ENCODE measurements around the gene CDH26.
"Not testable (repeated sequence)": the region's sequence is repeated elsewhere in the genome, so short reads cannot be mapped to it uniquely, and the experiment has no call there.

Gene CDH26

GRCh38 chr20:59948212-59948611, 10.0 kb upstream of the CDH26 start:
- no peak for TF ChIP-seq CTCF (IDR thresholded peaks at IDR 0.05)
- no peak for DNase-seq (ENCODE audit: low spot score)
- H3K27ac ChIP-seq, result no peak overlapping the region
- no peak overlapping the region for H3K4me3 ChIP-seq

GRCh38 chr20:59948828-59949720, 9.1 kb upstream of the CDH26 start:
- no peak overlapping the region for H3K27ac ChIP-seq
- DNase-seq (ENCODE audit: low spot score), result no peak
- no peak overlapping the region for H3K4me3 ChIP-seq

GRCh38 chr20:59949911-59950310, 8.3 kb upstream of the CDH26 start:
- Histone ChIP-seq H3K4me3 (no peak overlapping the region), H3K27ac (no peak overlapping the region)
- no peak for DNase-seq (ENCODE audit: low spot score)
- no peak for TF ChIP-seq CTCF (IDR thresholded peaks at IDR 0.05)

More at GRCh38 chr20:59948828-59949720, 9.1 kb upstream of the CDH26 start:
- peak; percentile 47 for TF ChIP-seq CTCF (IDR thresholded peaks at IDR 0.05)

GRCh38 chr20:59954718-59955117, 3.5 kb upstream of the CDH26 start:
- TF ChIP-seq CTCF (IDR thresholded peaks at IDR 0.05), result no peak
- H3K4me3 ChIP-seq, result no peak overlapping the region
- H3K27ac ChIP-seq, result no peak overlapping the region
- DNase-seq (ENCODE audit: low spot score), result no peak

GRCh38 chr20:59955131-59955796, 3.0 kb upstream of the CDH26 start:
- no peak overlapping the region for H3K4me3 ChIP-seq
- no peak for TF ChIP-seq CTCF (IDR thresholded peaks at IDR 0.05)
- no peak for DNase-seq (ENCODE audit: low spot score)
- no peak overlapping the region for H3K27ac ChIP-seq

GRCh38 chr20:59957568-59957967, 655 bp upstream of the CDH26 start:
- not testable (repeated sequence) for DNase-seq (ENCODE audit: low spot score); H3K4me3 ChIP-seq; H3K27ac ChIP-seq

- no peak for DNase-seq (ENCODE audit: low spot score)
- no peak overlapping the region for H3K4me3 ChIP-seq
- TF ChIP-seq CTCF (IDR thresholded peaks at IDR 0.05), result no peak
- H3K27ac ChIP-seq, result no peak overlapping the region
Observed at GRCh38 chr20:59958626-59959025, 403 bp downstream of the CDH26 start.

Measured in coronary artery (tissue), 2 donors.